Astrocyte of the hippocampus (primary cell): ENCODE results near the gene SNX27.
"Not testable (repeated sequence)": the region's sequence is repeated elsewhere in the genome, so short reads cannot be mapped to it uniquely, and the experiment has no call there.

Source experiments
- DNase-seq: peaks from one replicate; pipeline ENCODE4 v3.0.0; 2011; ENCODE audit warnings: low read depth, low spot score

SNX27 gene

GRCh38 chr1:151720974-151721787 is 109.3 kb downstream of the SNX27 start, which contains the start of gene RIIAD1:
Gene RIIAD1, plus strand, starts transcription at chr1:151721522. Its CDS starts 15 bp downstream, at chr1:151721537.
- DNase-seq: peak; percentile 54

DNA sequence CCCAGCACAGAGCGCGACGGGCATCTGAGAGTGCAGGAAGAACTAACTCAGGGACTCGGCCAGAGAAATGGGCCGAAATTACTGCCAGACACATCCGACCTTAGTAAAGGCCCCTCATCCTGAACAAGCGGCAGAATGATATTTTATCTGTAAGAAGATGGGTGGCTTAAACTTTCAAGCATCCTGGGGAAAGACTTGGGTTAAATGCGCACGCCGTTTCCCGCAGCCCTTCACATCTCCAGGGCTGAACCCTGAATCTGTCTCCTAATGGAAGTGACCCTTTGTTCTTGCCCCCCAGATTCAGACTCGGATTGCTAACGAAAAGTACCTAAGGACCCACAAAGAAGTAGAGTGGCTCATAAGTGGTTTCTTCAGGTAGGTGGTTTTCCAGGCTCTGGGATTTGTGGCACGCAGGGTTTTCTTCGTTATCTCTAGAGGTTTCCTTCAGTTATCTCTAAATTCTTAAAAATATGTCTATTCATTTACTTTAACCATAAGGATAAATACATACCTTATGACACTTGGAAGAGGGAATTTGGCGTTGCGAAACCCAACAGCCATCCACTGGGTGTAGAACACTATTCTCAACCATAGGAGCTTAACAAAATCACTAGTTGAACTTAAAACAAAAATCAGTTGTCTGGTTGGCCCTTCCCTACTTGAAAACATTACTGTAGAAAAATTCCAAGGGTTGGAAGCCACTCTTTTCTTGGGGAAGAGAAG is 110.1 kb downstream of the SNX27 start:
- DNase-seq: no peak

GRCh38 chr1:151723726-151724370 is 112.0 kb downstream of the SNX27 start:
- no peak for DNase-seq

DNA sequence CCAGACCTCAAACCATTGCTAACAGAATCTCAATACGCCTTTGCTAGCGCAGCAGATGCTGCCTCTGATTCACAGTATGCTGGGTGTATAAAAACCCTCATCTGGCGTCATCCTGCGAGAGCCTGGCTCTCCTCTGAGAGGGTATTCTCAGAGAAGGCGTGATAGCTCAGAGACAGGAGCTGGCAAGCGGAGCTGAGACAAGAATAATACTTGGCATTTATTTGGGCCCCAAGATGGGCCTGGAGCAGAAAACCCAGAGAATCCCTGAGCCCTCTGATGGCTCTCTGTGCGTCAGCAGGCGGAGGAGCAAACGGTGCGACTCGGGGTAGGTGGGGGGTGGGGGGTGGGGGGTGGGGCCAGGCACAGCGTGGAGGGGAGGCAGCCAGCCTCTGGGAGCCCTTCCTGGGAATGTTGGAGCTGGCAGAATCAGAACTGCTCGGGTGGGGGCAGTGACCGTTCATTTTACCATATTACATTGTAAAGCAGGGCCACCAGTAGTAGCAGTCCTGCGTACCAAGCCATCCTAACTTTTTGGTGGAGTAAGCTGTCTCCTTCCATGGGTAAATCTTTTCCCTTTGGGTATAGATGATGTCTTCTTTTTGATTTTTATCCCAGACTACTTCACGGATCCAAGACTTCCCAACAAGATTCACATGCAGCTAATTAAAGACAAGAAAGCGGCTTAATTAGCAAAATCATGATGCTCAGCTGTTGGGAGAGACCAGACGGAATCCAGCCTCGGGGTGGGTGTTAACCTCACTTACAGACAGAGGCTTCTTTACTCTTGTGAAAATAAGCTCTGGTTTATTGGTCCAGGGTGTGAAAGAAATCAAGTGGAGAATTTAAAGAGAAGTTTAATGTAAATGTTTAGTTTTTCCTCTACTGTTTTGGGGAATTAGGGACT is 116.6 kb downstream of the SNX27 start:
- DNase-seq: peak; percentile 68

- DNase-seq: no peak
Observed at GRCh38 chr1:151729157-151729965, 117.5 kb downstream of the SNX27 start.

GRCh38 chr1:151729966-151730291 is 118.1 kb downstream of the SNX27 start:
- no peak for DNase-seq

GRCh38 chr1:151733126-151733525 is 121.3 kb downstream of the SNX27 start:
- DNase-seq: no peak

DNA sequence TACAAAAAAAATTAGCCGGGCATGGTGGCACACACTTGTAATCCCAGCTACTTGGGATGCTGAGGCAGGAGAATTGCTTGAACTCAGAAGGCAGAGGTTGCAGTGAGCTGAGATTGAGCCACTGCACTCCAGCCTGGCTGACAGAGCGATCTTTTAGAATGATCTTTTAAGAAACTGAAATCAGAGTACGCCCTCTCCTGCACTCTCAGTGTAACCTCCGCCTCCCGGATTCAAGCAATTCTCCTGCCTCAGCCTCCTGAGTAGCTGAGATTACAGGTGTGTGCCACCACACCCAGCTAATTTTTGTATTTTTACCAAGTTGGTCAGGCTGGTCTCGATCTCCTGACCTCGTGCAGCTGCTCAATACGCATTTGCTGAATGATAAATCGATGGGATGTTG is 122.1 kb downstream of the SNX27 start:
- DNase-seq: not testable (repeated sequence)

DNA sequence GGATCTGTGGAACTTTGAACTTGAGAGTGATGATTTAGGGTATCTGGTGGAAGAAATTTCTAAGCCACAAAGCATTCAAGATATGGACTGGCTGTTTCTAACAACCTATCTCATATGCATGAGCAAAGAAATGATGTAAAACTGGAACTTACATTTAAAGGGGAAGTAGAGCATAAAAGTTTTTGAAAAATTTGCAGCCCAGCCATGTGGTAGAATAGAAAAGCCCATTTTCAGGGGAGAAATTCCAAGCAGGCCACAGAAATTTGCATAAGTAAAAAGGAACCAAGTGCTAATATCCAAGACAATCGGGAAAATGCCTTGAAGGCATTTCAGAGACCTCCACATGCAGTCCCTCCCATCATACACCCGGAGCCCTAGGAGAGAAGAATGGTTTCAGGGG is 125.2 kb downstream of the SNX27 start:
- no peak for DNase-seq

DNA sequence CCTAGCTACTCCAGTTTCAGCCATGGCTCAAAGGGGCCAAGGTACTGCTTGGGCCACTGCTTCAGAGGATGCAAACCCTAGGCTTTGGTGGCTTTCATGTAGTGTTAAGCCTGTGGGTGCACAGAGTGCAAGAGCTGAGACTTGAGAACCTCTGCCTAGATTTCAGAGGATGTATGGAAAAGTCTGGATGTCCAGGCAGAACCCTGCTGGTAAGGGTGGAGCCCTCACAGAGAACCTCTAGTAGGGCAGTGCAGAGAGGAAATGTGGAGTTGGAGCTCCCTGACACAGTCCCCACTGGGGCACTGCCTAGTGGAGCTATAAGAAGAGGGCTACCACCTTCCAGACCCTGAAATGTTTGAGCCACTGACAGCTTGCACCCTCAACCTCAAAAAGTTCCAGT is 125.6 kb downstream of the SNX27 start:
- DNase-seq: no peak

DNA sequence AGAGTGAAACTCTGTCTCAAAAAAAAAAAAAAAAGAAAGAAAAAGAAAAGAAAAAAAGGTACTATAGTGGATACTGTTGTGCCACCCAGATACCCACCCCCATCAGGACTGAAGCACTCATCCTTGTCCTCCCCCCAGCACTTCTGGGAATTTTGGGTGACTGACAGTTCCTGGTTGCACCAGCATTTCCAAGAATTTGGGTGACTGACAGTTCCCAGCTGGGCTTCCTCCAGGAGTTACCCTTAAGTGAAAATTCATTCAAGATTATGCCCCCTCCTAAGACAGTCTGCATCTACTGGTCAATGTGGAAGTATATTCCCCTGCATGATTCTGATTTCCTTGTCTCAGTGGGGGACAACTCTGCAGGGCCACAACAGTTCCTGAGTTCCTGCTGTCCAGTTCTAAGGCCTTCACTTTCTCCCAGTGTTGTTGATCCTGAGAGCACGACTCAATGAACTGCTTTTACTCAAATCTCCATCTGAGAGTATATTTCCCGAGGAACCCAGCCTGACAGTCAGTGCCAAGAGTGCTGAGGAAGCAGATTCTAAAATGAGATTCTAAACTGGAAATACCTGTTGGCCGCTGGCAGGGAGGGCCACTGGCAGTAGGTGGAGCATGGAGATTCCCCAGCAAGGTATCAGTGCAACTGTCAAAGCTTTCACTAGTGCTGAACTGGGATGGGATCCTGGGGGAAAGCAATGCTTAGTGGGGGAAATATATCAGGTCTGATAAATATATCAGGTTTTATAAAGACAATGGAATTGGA is 127.9 kb downstream of the SNX27 start:
- DNase-seq: no peak

DNA sequence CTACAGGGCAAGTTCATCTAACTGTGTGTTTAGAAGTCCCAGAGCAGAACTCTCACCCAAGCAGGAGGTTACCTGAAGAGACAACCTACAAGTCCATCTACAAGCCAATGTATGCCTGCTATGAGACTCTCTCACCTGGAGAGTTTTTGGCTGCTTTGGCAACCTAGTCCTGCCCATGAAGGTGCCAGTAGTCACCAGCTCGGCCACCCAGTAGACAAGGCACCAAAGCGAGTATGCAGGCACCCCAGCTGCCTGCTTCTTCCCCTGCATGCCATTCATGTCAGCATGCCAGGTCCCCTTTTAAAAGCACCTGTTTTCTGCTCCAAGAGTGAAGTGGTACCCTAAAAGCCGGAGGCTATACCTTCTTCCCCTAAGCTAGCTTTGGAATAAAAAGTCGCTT is 129.7 kb downstream of the SNX27 start:
- no peak for DNase-seq
